HUDEP-2 (cell line): ENCODE data around the gene ZNF438.

Experiments
- DNase-seq, 76 experiments: peaks; one replicate each; lab custom pipeline; 2025; ENCODE audit not compliant: unreplicated experiment in 76 of 76; lab: John Stamatoyannopoulos, UW

The ZNF438 gene

GRCh38 chr10:31014161-31014875 is 17.3 kb downstream of the ZNF438 start:
- peak in 1 of 76 experiments; percentile 5 for DNase-seq

GRCh38 chr10:31013331-31013730 is 18.3 kb downstream of the ZNF438 start:
- no peak for DNase-seq

DNA sequence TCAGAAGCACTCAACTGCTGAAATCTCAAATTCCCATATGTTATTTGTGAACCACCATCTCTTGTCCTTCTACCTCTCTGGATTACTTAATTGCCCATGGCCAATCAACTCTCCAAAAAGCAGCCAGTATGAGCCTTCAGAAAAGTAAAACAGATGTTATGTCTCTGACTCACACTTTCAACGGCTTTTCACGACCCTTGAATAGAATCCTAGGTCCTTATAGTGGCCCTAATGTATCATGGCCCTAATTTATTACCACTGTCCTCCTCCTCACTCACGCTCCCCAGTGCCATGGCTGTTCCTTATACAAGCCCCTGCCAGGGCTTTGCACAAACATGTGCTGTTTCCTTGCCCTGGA is 20.0 kb downstream of the ZNF438 start:
- DNase-seq: no peak

GRCh38 chr10:31011017-31011664 is 20.5 kb downstream of the ZNF438 start:
- no peak for DNase-seq

DNA sequence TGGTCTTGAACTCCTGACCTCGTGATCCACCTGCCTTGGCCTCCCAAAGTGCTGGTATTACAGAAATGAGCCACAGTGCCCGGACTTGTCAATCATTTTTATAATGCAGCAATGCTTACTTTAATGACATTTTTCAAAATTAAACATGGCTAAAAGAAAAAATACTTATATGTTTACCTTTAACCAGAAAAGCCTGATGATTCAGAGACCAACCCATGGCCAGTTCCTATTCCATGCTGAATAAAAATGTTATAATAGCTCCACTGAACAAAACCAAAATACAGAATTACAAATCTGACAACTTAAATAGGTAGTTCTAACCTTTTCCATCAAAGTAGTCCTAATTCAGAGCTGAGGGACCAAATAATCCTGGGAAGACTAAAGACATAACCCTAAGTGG is 21.6 kb downstream of the ZNF438 start:
- DNase-seq: no peak

DNA sequence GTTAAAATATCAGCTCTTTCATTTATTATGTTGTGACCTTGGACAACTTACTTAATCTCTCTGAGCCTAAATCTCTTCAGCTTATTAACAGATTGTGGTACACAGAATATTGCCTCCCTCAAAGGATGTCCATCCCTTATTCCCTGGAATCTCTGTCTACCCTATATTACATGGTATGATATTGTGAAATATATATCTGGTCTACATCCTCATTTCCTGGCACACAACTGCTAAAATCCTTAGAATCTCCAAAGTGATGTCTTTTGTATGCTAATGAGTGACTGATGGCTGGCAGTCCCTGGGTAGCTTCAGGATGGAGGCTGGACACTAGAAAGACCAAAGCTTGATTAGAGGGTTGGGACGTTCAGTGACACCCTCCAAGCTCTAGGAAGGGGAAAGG is 25.8 kb downstream of the ZNF438 start:
- DNase-seq: no peak

DNA sequence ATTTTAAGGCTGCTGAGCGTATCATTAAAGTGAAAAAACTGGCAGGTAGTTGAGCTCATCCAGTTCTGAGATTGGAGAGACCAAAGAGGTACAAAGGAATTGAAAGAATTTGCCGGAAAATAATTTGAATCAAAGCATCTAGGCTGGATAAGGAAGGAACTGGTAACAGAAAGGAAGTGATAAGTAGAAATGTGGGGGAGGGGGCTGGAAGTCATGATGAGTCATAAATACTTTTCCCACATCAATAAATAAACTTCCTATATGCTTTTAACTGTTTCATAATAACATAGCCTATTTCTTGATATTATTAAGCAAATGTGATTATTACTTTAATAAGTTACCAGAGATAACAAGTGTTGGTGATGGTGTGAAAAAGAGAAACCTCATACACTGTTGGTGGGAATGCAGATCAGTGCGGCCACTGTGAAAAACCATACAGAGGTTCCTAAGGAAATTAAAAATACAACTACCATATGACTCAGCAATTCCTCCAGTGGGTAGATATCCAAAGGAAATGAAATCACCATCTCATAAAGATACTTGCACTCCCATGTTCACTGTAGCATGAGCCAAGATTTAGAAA is 27.0 kb downstream of the ZNF438 start:
- no peak for DNase-seq

DNA sequence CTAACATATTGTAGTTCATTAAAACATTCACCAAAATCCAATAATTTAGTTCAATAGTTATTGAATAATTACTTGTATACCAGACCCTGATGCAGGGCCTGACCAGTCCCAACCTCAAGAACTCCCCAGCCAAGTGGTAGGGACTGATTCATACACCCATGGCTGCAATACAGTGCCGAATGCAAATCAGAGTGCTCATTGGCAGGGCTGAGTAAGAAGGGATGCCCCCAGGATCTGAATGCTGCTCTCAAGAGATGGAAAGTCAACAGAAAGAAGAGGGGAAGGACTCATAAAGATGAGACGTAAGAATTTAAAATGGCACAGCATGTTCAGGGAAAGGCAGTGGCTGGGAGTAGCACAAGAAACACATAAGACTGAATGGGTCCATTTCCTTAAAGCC is 29.9 kb downstream of the ZNF438 start:
- no peak for DNase-seq

- DNase-seq: no peak
Observed at GRCh38 chr10:31000867-31001266, 30.8 kb downstream of the ZNF438 start.

DNA sequence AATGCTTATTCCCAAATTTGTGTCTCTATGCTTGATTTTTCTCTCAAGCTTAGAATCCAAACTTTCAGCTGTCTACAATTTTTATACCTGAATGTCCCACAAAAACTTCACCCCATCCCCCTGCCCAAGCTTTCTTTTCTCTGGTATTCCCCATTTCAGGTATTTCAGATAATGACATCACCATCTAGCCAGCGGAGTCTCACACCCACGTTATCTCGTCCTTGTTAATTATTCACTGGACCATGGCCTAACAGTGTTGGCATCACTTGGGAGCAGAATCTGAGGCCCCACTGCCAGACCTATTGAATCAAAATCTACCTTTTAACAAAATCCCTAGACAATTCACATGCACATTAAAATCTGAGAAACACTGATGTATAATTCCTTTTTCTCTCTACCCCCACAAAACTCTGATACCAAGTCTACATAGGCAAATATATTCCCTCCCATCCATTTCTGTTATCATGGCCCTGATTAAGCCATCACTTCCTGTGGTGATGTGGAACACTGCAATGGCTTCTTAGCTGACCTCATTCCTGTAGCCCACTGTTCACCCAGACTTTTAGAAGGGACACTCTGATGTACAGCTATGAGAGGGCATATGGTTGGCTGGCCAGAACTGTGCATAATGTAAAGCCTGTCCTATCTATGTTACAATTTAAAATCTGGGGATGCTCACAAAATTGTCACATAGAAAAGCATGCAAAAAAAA is 31.4 kb downstream of the ZNF438 start:
- DNase-seq: no peak

GRCh38 chr10:30999070-30999712 is 32.5 kb downstream of the ZNF438 start:
- no peak for DNase-seq

DNA sequence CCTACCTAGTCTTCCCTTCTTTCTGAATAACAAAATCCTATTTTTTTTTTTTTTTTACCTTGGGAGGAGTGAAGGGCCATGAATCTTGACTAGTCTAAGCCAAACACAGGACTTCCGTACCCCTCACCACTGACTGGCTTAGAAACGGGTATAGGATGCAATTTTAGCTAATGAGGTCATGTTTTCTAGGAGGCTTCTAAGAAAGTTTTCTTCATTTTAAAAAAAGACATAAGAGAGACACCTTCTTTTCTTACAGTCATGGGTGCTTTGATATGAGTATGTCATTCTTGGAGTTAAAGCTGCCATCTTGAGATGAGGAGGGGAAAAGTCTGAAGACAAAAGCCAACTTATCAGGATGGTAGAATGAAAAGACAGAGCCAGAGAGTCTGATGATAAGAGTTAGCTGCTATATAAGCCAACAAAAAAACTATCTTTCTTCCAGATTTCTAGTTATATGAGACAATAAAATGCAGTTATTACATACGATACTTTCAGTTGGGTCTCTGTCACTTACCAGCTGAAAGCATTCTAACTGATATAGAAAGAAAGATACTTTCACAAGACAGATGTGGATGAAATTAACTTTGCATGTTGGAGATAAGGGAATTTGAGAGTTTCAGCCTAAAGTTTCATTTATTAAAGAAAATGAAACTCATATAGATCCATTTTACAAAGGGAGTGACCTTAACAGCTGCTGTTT is 34.0 kb downstream of the ZNF438 start:
- no peak for DNase-seq

DNA sequence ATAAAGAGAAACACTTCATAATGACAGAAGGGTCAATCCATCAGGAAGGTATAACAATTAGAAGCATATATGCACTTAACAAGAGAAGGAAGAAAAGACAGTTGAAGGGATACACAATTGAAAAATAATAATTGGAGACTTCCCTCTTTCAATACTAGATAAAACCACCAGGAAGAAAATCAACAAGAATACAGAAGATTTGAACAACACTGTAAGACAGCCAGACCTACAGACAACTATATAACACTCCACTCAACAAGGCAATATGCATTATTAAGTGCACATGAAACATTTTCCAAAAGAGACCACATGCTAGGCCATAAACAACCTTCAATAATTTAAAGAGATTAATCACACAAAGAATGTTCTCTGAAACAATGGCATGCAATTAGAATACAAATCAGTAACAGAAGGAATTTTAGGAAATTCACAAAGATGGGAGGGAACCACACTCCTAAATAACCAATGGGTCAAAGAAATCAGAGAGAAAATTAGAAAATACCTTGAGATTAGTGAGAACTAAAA is 35.1 kb downstream of the ZNF438 start:
- DNase-seq: no peak

DNA sequence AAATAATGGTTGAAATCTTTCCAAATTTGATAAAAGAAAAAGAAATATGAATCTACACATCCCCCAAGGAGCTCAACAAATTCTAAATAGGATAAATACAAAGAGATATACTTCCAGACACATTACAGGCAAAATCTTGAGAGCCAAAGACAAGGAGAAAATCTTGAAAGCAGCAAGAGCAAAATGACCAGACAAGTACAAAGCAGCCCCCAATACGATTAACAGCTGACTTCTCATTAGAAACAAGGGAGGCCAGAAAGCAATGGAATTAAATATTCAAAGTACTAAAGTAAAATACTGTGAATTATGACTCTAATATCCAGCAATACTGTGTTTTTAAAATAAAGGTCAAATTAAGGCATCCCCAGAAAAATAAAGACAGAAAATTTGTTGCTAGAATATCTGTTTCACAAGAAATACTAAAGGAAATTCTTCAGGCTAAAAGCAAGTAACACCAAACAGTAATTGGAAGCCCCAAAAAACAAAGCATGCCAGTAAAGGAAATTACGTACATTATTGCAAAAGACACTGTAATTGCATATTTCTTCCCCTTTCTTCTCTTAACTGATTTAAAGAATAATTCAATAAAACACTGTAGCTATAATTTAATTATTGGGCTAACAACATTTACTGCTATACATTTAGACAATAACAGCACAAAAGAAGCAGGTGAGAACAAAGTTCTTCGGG is 36.4 kb downstream of the ZNF438 start:
- DNase-seq: no peak

GRCh38 chr10:30993155-30993554 is 38.5 kb downstream of the ZNF438 start:
- DNase-seq: no peak

DNA sequence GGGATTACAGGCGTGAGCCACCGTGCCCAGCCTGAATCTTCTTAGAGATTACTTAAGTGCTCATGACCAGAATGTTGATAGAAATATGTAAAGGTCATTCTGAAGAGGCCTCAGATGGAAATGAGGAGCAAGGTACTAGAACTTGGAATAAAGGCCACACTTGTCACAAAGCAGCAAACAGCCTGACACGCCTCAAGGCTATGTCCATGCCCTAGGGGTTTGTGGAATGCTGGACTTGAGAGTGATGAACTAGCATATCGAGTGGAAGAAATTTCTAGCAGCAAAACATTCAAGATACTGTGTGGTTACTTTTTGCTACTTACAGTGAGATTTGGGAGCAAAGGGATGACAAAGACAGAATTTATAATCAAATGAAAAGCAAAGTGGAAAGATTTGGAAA is 39.0 kb downstream of the ZNF438 start:
- DNase-seq: no peak

GRCh38 chr10:30991647-30992011 is 40.0 kb downstream of the ZNF438 start:
- no peak for DNase-seq

DNA sequence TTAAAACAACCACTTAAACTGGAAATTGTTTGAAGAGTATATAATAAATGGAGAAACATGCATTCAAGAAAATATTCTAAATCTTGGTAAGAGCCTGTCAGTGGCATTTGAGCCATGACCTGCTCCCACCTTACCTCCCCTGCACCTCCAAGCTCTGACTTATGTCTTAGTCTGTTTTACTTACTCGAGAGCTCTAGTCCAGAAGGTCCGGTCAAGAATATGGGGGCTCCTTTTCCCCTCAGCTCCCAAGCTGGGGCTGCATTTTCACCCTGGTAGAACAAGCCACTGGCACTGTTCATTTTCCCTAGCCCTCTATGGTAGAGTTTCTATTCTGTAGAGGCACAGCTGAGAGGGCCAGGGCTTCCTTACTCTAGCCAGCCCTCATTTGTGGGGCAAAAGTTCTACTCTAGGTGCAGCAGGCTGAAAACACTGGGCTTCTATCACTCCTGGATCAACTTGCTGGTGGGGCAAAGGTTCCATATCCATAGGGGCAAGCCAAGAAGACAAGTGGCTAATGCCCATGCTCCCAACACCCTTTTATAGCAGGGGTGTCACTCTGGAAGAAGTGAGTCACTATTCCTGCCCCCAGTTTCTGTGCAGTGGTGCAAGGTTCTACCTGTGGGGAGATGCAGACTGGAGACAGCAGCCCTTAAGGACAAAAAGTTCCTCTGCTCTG is 40.6 kb downstream of the ZNF438 start:
- no peak for DNase-seq

DNA sequence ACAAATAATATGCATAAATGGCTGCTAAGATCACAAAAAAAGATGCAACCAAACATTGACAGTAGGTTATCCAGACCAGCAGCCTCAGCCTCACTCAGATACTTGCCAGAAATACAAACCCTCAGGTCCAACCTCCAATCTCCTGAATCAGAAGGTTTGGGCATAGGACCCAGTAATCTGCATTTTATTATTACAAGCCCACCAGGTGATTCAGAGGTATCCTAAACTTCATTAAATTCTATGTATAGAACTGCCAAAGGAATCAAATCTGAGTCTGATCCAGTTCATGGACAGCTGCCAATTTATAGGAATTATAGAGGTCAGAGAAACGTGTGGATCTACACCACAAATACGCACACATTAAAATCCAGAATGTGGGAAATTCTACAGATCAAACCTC is 41.3 kb downstream of the ZNF438 start:
- DNase-seq: no peak
